Suprapubic skin (tissue), 3 donors: ENCODE measurements around the gene GAS7.

Experiments used
- CTCF ChIP-seq, 2 donors: fragments of 200-600 bp in 1 of 2; fragments of 450-650 bp in 1 of 2; sonication (generic) in 1 of 2; IDR thresholded peaks; one replicate each; pipeline ENCODE4 v1.5.1; 2016 to 2019; ENCODE audit warnings: antibody characterized with exemption in 2 of 2, mild to moderate bottlenecking in 1 of 2, moderate library complexity in 1 of 2
- POLR2A ChIP-seq, 2 donors: fragments of 450-650 bp; IDR thresholded peaks; one replicate each; pipeline ENCODE4 v1.6.1; 2017; ENCODE audit warnings: antibody characterized with exemption in 2 of 2, mild to moderate bottlenecking in 2 of 2, moderate library complexity in 2 of 2

- TF ChIP-seq POLR2A (IDR thresholded peaks at IDR 0.05) (no peak), CTCF (IDR thresholded peaks at IDR 0.05) (no peak)
Measured at GRCh38 chr17:9968881-9969280, 229.5 kb downstream of the GAS7 start.
